AG04449 (cell line): Measurements from ENCODE around the gene CANT1.
"Not testable (repeated sequence)": the region's sequence is repeated elsewhere in the genome, so short reads cannot be mapped to it uniquely, and the experiment has no call there.

Experiments used
- CTCF ChIA-PET: fragments of 350-600 bp; formaldehyde crosslinking; extraction: SDS; loops from one replicate; lab custom pipeline; 2021; ENCODE audit warnings: antibody characterized with exemption; lab: Yijun Ruan, JAX
- POLR2A ChIA-PET: fragments of 400-600, 350-600 bp; formaldehyde crosslinking; extraction: SDS; loops from one replicate; lab custom pipeline; 2020; ENCODE audit warnings: antibody characterized with exemption, inconsistent platforms; lab: Yijun Ruan, JAX
- DNase-seq: peaks from one replicate; pipeline ENCODE4 v3.0.0-alpha.2; 2010; ENCODE audit warnings: low read depth, low spot score
- H3K4me3 ChIP-seq: 2 replicates; pipeline ENCODE4 v1.5.1; 2011; ENCODE audit warnings: low read depth, mild to moderate bottlenecking, control low read depth, low read length
- CTCF ChIP-seq: IDR thresholded peaks from one replicate; pipeline ENCODE4 v1.5.1; 2011; ENCODE audit warnings: mild to moderate bottlenecking, moderate library complexity, low read length, control low read depth, inconsistent platforms; ENCODE audit not compliant: insufficient read depth; ENCODE audit errors: missing control alignments

CANT1 gene

GRCh38 chr17:79033046-79033616, 23.6 kb upstream of the CANT1 start:
- no peak for TF ChIP-seq CTCF
- H3K4me3 ChIP-seq, result no peak overlapping the region
- ChIA-PET CTCF (interaction anchor here (0.6 to 14.9 kb wide), 9 partner anchors 9 to 359 kb away, joined by 3 to 160 read pairs (median 7); no protein-coding TSS in a partner anchor), POLR2A (no interaction called here)
- no peak for DNase-seq

- POLR2A ChIA-PET, result no interaction called here
- no peak overlapping the region for H3K4me3 ChIP-seq
- no peak for TF ChIP-seq CTCF
- no peak for DNase-seq
- CTCF ChIA-PET, result interaction anchor here (0.6 to 14.9 kb wide), 8 partner anchors 10 to 360 kb away, joined by 3 to 160 read pairs (median 6); no protein-coding TSS in a partner anchor
These were observed 22.7 kb upstream of the CANT1 start for GRCh38 chr17:79031996-79032875.

GRCh38 chr17:79030636-79031035, 21.1 kb upstream of the CANT1 start:
- POLR2A ChIA-PET, H3K4me3 ChIP-seq, DNase-seq: not testable (repeated sequence)
- CTCF ChIA-PET, result interaction anchor here (1.3 to 14.9 kb wide), 5 partner anchors 7 to 362 kb away, joined by 5 to 160 read pairs (median 34); no protein-coding TSS in a partner anchor

DNA sequence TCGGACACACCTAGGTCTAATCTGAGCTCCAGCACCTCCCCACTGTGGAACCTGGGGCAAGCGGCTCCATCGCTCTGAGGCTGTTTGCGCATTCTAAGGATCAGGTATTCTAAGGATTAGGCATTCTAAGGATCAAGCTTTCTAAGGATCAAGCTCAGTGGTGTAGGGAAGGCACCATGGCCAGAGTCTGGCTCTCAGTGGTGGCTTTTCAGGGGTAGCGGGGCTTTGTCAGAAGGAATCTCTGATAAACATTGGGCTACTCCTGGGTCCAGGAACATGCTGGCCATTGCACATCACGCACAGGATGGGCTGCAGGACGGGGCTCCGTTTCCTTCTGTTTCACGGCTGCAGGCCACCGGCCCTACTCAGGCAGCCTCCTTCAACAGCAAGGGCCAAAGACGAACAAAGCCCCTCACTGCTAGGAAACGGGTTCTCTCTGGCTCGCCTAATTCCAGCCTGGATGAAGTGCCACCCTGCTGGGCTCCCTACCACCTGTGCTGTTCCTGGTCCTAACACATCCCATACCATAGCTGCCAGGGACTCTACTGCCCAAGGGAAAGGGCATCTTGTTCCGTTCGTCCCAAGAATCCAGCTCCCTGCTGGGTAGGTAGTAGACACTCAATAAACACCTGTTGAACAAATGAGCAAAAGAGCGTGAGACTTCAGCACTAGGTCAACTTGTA, 19.9 kb upstream of the CANT1 start:
- H3K4me3 ChIP-seq, result no peak overlapping the region
- DNase-seq, result no peak
- POLR2A ChIA-PET, result no interaction called here
- no peak for TF ChIP-seq CTCF
- CTCF ChIA-PET, result interaction anchor here (0.8 to 14.9 kb wide), 9 partner anchors 8 to 363 kb away, joined by 3 to 160 read pairs (median 7); no protein-coding TSS in a partner anchor

DNA sequence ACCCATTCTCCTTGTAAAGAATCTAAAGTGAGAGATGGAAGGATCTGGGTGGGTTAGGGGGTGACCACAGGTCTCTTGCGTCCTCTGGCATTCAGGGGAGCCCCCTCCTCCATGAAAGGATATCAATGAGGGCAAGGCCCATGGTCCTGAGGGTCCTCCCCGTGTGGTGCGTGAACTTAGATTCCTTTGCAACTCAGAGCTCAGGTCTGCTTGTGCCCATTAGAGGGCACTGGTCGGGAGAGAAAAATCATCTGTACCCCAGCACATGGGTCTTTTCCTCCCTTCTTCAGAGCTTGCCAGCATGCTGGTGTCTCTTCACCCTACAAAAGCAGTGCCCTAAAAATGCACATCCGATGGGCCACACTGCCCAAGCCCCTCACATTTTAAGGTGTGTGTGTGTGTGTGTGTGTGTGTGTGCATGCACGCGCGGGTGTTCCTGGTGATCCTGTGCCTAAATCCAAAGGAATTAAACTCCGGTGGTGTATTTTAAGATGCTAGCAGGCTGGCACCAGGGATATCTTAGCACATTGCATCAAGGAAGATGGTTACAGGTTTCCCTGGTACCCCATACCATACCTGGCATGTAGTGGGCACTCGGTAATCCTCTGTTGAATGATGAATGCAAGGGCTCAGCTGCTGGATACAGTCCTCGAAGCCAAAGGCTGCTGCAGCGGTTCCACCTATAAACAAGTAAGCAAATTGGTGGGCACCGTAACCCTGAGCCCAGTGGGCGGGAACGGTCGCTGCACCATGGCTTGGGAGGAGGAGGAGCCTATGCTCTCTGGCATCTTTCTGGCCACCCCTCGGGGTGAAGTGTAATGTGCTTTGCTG, 19.1 kb upstream of the CANT1 start:
- ChIA-PET POLR2A (interaction anchor here (0.7 kb wide), 1 partner anchor 8 kb away, joined by 3 read pairs; no protein-coding TSS in a partner anchor), CTCF (interaction anchor here (0.8 to 14.9 kb wide), 12 partner anchors 9 to 367 kb away, joined by 3 to 160 read pairs (median 6); no protein-coding TSS in a partner anchor)
- peak; percentile 22 for TF ChIP-seq CTCF
- DNase-seq, result no peak
- no peak overlapping the region for H3K4me3 ChIP-seq

DNA sequence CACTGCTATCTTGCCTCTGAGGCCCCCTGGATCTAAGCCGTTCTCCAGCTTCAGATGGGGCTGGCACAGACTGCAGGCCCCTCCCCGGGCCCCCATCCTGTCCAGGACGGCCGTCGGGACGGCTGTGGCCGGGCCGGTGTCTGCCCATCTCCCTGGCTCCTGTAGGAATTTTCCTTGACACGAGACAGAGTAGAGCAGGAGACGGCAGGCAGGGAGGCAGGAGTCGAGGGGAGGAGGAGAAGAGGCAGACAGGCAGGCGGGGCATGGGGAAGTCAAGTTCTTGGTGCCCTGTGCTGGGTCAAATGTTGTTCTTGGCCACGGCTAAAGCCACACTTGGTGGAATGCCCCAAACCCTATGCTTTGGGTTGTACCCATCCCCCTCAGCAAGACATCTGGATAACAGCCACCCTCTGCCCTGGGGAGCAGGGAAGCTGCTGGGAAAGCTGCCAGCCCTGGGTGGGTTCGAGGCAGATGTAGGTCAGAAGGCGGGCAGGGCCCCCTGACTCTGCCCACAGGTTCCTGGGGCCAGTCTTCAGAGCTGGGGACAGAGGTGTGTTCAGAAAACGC, 18.4 kb upstream of the CANT1 start:
- no peak for TF ChIP-seq CTCF
- no peak for DNase-seq
- H3K4me3 ChIP-seq, result no peak overlapping the region
- ChIA-PET CTCF (interaction anchor here (1.1 to 14.9 kb wide), 10 partner anchors 10 to 367 kb away, joined by 3 to 160 read pairs (median 11); no protein-coding TSS in a partner anchor), POLR2A (interaction anchor here (0.7 kb wide), 1 partner anchor 8 kb away, joined by 3 read pairs; no protein-coding TSS in a partner anchor)
